ENCODE data around the gene IFRD1. TPM values are rescaled to one million over a fixed set of nuclear protein-coding genes. Genes with fewer than 3 reads are reported as not detected.

Gene IFRD1
- total RNA-seq, 1 experiment from 2014 or later = 73.4 TPM

DNA sequence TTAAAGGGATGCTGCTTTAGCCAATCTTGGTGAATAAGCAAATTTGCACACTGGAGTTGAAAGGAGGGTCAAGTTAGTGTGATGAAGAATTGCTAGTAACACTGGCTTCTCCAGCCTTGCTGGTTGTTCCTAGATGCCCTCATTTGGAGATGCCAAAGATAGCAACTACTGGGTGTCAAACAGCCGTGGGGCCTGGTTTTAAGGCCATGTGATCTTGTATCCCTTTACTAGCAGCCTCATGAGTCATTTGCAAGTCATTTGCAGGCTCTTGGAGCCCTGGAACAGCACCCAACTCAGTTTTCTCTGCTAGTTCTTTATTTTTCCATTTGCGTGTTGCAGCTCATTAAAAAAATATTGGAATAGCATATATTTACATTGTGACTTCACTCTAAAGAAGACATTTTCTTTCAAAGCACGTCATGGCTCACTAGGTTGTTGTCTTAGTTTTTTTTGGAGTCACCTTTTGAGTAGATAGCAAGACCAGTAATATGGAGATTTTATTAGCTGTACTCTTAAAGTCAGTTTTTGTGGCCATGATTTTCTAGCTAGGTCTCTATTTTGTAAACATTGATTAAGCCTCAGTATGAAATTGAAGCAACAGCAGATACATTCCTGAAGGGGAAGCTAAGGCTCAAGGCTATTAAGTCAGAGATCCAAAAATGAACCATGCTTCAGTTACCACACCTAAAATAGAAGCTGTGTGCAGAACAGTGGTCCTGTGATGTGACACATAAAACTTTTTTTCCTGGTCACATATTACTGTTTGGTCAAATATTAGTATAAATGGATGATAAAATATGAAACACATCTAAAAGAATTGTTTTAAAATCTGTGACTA is 31.8 kb downstream of the IFRD1 start:
- peak; percentile 85 for DNase-seq
- no peaks in the 10 kb centered on the region for H3K79me2 ChIP-seq (ENCODE audit: low read length)
- H3K4me3 ChIP-seq (ENCODE audit: low read length) = no peak overlapping the region
- H3F3A ChIP-seq (ENCODE audit: low read length, unreplicated experiment) = peaks cover 18% of the 10 kb centered on the region
- TF ChIP-seq EZH2 (IDR thresholded peaks at IDR 0.05; ENCODE audit: low read length, unreplicated experiment) = no peak
- TF ChIP-seq CTCF (conservative IDR thresholded peaks at IDR 0.05; ENCODE audit: low read depth, low read length) = no peak
- no peak for TF ChIP-seq EZH2phosphoT487 (IDR thresholded peaks at IDR 0.05; ENCODE audit: borderline replicate concordance, low read length)
- intact Hi-C loops (cut with micrococcal nuclease) = loop anchor here (1.0 to 5.0 kb wide), 5 partner anchors 13 to 740 kb away; no protein-coding TSS in a partner anchor
- H3K9me2 ChIP-seq (replicated peaks; ENCODE audit: low read length) = no peaks in the 10 kb centered on the region
- 0 out of 2 replicates have a peak, but pooled peaks cover 4% of the 10 kb centered on the region for H3K36me3 ChIP-seq (ENCODE audit: low read depth, low read length)
- no TSS peak for BruUV-seq (replicated peaks)
- H3K4me2 ChIP-seq (ENCODE audit: low read length) = peak overlapping the region; percentile 68
- no peaks in the 10 kb centered on the region; the same call in 1 of the 2 replicates for H4K20me1 ChIP-seq (ENCODE audit: low read length)
- H3K27me3 ChIP-seq (ENCODE audit: low read length) = no peaks in the 10 kb centered on the region
- CTCF ChIA-PET = interaction anchor here (0.6 to 1.4 kb wide), 2 partner anchors 14 to 19 kb away, joined by 3 to 18 read pairs; no protein-coding TSS in a partner anchor
- no peak overlapping the region for H2AFZ ChIP-seq (ENCODE audit: low read length)
- POLR2A ChIA-PET (ENCODE audit: unreplicated experiment) = interaction anchor here (0.6 to 0.7 kb wide), 2 partner anchors 31 to 37 kb away, joined by 3 to 7 read pairs; no protein-coding TSS in a partner anchor
- H3K9ac ChIP-seq (ENCODE audit: low read length) = peak overlapping the region; percentile 31
- peak overlapping the region; percentile 89 for H3K27ac ChIP-seq (ENCODE audit: low read length)
- H3K9me3 ChIP-seq (ENCODE audit: low read length) = no peaks in the 10 kb centered on the region
- ATAC-seq = peak; percentile 78
- peaks cover 43% of the 10 kb centered on the region for H3K4me1 ChIP-seq (ENCODE audit: insufficient read depth, low read length)

- H3K4me3 ChIP-seq (ENCODE audit: low read length) = no peak overlapping the region
- peak overlapping the region; percentile 69 for H3K27ac ChIP-seq (ENCODE audit: low read length)
- TF ChIP-seq EZH2phosphoT487 (IDR thresholded peaks at IDR 0.05; ENCODE audit: borderline replicate concordance, low read length) (no peak), CTCF (conservative IDR thresholded peaks at IDR 0.05; ENCODE audit: low read depth, low read length) (no peak), EZH2 (IDR thresholded peaks at IDR 0.05; ENCODE audit: low read length, unreplicated experiment) (no peak)
- H4K20me1 ChIP-seq (ENCODE audit: low read length) = no peaks in the 10 kb centered on the region; the same call in 1 of the 2 replicates
- H3K36me3 ChIP-seq (ENCODE audit: low read depth, low read length) = no peaks in the 10 kb centered on the region
- intact Hi-C loops (cut with micrococcal nuclease) = loop anchor here (5.0 kb wide), 3 partner anchors 62 to 742 kb away; no protein-coding TSS in a partner anchor
- CTCF ChIA-PET = no interaction called here
- 0 out of 2 replicates have a peak overlapping the region, but pooled peaks have one; percentile 20 for H2AFZ ChIP-seq (ENCODE audit: low read length)
- 0 out of 2 replicates have a peak overlapping the region, but pooled peaks have one; percentile 4 for H3K9ac ChIP-seq (ENCODE audit: low read length)
- H3K4me1 ChIP-seq (ENCODE audit: insufficient read depth, low read length) = peaks cover 43% of the 10 kb centered on the region
- peaks cover 18% of the 10 kb centered on the region for H3F3A ChIP-seq (ENCODE audit: low read length, unreplicated experiment)
- POLR2A ChIA-PET (ENCODE audit: unreplicated experiment) = no interaction called here
- peak overlapping the region; percentile 62 for H3K4me2 ChIP-seq (ENCODE audit: low read length)
- H3K79me2 ChIP-seq (ENCODE audit: low read length) = no peaks in the 10 kb centered on the region
- no TSS peak for BruUV-seq (replicated peaks)
- ATAC-seq (peak; percentile 75), DNase-seq (peak; percentile 85)
- no peaks in the 10 kb centered on the region for H3K9me2 ChIP-seq (replicated peaks; ENCODE audit: low read length)
- no peaks in the 10 kb centered on the region for H3K27me3 ChIP-seq (ENCODE audit: low read length)
- H3K9me3 ChIP-seq (ENCODE audit: low read length) = no peaks in the 10 kb centered on the region
Measured at GRCh38 chr7:112484671-112485167, 34.5 kb downstream of the IFRD1 start.

Measured in PC-3 (cell line).